SKM-1 (cell line): ENCODE results near the gene PIK3C2B.

Experiments
- DNase-seq: peaks from one replicate; lab custom pipeline; 2025; ENCODE audit not compliant: unreplicated experiment; lab: John Stamatoyannopoulos, UW

The PIK3C2B gene

DNA sequence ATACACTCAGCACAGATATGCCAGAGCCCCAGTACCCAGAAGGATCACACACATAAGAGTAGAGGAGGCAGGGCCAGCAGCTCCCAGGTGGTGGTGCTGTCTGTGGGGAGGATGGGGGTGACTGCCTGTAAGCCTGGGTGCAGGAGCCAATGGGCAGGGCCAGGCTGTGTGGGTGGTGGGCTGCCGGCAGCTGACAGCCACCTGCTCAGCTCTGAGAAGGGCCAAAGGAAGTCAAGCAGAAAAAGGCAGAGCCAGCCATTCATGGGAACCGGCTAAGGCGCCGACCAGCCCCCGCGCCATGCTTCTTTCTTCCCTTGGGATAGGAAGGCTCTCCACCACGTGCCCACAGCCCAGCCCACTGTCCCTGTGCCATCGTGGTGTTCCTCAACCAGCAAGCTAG lies 14.1 kb downstream of the PIK3C2B start:
- DNase-seq, result no peak

DNA sequence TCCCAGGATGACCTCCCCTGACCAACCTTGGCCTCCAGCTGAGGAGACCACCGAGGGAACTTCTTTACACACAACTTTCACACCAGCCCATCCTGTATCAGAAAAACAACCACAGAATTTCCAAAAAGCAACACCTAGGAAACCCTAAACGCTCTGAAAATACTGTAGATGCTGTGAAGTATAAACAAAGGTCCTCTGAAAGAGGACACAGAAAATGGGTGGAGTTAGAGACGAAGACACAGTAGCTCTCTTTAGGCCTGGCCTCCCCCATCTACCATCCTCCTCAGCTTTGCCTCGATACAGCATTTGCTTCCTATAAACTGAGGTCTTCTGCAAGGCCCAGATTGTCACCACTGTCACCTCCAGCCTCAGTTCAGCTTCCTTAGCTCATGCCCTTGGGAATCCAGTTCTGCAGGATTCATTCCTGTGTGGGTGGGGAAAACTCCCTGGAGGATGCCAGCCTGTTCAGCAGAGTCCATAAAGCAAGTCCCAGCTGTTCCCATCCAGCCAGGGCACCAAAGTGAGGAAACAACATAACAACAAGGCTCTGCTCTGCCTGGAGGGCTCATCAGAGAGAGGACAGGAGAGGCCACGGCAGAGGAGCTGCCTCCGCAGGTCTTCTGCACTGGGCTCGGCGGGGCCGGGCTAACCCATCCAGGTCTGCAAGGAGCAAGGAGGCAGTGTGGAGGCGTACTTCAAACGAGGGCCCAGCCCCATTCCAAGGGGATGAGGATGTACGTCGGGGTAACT lies 15.0 kb downstream of the PIK3C2B start:
- DNase-seq, result no peak

DNA sequence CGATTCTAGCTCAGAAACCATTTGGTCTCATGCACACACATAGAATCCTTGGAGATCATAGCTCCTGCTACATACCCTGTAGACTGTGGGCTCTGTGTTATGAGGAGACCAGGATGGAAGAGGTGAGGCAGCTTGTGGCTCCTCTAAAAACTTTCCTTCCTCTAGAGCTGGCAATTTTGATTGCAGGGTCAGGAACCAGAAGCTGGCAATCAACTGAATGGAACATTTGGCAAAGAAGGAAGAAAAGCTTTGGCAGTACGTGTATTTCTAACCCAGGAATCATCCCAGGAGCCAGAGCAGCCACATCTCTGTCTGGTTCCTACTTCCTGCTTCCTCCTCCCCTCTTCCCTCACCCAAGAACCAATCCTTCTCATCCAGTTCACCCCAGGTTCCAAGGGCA lies 15.7 kb downstream of the PIK3C2B start:
- no peak for DNase-seq

DNA sequence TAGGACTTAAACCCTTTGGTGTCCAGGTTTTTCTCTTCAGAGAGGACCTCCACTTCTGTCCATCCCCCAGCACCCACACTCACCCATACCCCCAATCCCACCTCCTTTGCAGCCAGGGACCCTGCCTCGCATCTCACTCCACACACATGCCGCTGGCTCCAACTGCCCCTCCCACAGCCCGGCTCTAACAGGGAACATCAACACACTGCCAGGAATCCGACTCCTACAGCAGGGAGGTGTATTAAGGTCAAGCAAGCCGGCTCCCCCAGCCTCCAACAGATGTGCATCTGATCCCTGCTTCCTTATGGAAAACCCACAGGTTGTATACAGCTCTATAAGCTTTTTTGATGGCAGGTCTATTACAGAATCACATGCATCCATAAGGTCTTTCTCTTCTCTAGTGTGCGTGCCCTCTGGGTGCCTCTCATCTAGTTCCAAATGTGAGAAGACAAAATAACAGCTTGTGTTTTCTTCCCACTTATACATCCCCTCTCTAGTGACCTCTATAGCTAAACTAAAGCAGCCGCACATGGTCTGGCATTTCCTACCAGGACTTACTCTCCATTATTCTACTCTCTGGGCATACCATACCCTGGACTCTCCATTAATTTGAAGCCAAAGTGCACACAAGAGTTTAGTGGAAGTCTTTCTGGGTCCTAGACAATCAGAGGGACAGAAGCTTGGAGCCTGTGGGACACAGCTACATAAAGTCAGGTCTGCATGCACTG lies 16.3 kb downstream of the PIK3C2B start:
- DNase-seq, result no peak

DNA sequence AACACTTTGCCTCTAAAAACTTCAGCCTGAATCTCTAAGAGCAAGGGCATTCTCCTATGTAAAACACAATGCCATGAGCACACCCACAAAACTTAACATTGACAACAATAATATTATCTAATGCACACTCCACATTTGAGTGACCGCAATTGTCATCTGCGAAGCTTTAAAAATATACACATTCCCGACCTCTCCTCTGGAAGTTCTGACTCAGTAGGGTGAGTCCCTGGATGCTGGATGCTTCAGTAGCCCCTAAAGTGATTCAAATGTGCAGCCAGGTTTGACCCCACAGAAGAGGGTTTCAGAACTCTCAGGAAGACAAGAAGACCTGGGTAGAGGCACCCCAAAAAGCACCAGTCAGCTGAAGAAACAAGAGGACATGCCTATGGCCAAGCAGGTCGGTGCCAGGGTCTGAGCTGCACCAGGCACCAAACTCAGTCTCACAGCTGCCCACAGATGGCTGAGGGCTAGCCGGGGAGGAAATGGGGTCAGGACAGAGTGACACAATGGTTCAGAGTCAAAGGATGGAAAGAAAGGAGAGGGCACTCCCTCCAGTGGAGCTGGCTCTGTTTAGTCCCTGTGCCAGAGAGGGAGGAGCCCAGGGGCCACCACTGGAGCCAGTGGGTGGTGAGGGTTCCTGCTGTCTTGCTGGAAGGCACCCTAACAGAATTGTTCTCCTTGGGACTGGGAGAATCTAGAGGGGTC lies 17.4 kb downstream of the PIK3C2B start:
- DNase-seq, result no peak

DNA sequence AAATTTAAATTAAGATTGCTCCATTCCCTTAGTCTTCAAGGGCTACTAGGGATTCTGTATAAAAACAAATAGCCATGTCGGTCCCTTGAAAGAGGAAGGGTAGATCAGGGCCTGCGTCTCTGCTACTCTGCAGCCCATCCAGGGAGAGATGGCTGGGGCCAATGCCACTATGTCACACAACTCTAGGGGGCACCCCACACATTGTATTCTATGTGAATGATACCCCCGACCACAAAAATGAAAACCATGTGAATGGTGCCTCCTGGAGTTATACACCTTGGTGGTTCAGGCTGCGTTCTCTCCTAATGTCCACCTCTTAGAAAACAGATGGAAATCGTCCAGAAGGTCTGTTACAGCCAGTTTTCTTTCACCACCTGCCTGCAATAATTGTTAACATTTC lies 18.0 kb downstream of the PIK3C2B start:
- no peak for DNase-seq

DNA sequence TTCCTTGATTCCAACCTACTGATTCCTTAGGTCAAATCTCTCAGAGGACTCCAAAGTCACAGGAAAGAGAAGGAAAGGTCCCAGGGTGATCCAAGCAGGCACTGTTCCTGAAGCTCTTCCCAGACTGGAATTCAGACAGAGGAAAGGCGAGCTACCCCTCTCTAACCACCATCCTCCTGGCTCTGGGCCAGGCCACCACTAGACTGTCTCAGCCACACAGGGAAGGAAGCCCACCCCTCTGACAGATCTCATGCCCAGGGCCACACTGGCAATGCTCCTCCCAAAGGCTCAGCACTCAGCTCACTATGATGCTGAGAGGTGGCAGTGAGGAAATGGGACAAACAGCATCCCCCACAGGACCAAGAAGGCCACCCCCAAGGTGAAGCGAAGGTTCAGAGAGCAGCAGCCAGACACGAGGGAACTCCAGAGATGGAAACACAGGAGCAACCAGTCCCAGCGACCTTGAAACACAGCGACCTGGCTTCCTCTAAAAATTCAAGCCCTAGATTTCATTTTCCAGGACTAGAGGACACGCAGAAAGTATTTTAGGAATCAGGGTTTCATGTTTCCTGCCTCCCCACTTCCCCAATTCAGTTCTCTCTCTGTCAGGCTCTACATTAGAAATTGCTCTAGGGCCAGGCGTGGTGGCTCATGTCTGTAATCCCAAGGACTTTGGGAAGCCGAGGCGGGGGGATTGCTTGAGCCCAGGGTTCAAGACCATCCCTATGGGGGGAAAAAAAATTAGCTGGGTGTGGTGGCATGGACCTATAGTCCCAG lies 18.8 kb downstream of the PIK3C2B start:
- DNase-seq, result peak; percentile 56

DNA sequence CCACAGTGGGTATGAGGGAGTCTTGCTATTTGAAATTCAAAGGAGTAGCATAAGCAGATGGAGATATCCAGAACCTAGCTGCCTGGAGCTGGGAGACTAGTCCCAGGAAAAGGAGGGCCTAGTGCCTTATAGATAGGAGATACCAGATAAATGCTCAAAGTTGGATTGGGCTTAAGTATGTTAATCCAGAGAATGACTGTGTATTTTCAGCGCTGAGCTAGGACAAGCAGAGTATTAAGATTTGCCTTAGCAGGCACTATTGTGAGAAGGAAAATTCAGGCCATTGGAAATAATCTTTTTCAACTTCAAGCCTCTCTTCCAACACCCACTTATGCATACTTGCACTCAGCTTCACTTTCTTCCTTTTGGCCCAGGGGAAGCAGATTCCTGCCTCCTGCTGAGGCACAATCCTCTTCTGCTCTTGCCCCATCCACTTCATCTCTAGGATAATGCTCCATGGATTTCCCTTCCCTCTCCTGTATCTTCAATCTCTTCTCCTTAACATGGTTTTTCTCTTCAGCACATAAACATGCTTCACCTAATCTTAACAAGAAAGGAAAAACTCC lies 21.1 kb downstream of the PIK3C2B start:
- no peak for DNase-seq

DNA sequence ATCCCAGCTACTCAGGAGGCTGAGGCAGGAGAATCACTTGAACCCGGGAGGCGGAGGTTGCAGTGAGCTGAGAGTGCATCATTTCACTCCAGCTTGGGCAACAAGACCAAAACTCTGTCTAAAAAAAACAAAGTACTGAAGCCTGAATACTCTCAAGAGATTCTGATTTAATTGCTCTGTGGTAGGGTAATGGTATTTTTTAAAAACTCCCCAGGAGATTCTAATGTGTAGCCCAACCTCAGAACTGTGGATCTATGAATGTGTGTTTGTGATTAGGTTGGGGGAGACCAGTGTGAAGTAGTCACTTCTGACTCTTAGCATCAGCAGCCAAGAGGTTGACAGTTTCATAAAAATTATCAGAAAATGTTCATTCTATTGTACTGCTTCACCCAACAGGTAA lies 21.9 kb downstream of the PIK3C2B start:
- no peak for DNase-seq

DNA sequence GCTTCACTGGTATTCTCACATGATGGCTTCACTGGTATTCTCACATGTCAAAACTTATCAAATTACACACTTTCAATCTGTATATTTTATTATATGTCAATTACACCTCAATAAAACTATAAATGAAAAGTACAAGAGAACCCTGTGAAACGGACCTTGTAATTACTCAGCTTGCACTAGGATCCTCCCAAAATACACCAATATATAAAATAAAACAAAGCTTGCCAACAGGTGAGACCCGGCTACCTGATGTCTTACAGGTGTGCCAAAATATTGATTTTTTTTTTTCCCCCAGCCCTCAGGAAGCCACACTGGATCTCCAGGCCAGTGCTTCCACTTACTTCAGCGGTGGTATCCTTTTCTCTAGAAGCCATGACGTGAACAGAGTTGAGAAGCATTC lies 22.9 kb downstream of the PIK3C2B start:
- no peak for DNase-seq

DNA sequence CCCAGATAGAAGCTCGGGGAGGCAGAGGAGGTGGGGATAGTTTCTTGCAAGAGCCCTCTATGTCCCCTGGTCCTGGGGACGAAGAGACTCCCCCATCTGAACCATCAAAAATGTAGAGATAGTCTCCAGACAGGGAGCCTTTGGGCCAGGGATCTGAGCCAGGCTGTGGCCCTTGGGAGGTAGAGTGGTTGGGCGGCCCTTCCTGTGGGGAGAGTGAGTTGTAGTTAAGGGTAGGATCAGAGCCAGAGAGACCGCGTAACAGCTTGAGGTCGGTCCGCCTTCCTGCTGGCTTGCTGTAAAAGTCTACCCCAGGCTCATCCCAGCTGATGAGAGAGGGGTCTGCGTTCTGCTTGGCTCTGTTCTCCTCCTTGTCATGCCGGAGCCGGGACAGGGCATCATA lies 25.3 kb downstream of the PIK3C2B start:
- DNase-seq, result no peak

DNA sequence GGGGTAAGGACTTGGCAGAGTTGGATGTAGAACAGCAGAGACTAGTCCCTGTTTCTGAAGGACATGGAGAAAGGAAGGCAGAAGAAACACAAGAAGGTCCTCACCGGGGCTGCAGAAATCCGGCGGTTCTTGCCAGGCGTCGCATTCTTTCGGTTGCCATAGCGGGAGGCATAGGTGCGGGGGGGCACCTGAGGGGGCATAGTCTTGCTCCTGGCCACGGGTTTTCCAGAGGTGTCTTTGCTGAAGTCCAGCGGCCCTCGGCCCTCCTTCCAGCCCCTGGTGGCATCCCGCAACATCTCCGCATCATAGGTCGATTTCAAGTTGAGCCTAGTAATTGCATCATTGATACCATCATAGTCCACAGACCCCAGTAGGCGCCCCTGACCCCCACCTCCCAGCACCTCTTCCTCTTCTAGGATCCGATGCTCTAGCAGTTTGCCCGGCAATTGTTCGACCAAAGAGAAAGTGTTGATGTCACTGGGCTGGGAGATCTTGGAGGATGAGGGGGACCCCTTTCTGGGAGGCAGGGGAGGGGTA lies 25.8 kb downstream of the PIK3C2B start:
- DNase-seq, result no peak

DNA sequence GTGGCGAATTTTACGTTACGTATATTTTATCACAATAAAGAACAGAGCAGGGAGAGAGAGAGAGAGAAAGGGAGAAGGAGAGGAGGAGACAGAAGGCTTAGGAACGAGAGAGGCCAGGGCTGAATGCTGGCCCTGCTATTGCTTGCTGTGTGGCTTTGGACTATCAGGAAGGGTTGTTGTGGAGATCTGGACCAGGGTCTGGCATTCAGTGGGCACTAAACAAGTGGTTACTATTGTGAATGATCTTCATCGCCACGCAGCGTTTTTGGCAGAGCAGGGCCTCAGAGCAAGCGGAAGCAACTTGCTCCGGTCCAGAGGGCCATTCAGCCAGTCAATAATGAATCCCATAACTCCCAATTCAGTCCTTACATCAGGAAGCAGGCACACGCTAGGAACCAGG lies 26.4 kb downstream of the PIK3C2B start:
- DNase-seq, result no peak

DNA sequence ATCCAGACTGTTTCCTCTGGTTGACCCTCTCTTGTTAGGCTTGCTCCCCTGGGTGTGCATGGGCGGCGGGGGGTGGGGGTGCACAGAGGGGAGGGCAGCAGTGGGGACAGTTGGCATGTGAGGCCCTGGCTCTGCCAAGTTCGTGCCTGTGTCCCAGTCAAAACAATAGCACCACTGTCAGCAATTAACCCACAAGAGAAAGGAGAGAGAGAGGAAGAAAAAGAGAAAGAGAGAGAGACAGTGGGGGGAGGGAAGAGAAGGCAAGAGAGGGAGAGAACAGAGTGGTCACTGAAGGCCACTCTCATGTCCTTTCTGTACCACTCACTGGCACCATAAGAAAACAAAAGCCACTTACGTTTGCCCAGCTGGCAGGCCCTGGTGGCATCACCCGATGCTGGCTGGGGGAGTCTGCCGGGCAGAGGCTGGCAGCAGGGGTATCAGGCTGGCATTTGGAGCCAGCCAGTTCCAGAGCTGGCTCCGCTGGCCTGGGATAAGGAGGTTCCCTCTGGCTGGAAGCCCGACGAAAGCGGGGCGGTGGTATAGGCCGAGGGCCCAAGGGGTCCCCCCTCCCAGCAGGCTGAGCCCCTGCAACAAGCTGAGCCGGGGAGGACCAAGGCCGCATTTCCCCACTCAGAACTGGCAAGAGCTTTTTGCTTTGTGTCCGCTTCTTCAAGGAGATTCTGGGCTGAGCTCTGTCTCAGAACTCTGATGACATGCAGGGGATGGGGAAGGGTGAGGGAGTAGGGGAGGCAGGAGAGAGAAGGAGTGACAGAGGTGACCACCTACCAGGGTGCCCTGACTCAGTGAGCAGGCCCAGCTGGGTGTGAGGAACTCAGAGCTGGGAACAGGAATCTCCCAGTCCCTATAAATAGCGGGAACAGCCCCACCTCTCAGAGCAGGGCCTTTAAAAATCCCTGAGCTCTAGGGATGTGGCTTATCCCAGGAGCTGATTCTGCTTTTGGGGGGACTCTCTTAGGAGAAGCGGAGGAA lies 27.9 kb downstream of the PIK3C2B start:
- no peak for DNase-seq

DNA sequence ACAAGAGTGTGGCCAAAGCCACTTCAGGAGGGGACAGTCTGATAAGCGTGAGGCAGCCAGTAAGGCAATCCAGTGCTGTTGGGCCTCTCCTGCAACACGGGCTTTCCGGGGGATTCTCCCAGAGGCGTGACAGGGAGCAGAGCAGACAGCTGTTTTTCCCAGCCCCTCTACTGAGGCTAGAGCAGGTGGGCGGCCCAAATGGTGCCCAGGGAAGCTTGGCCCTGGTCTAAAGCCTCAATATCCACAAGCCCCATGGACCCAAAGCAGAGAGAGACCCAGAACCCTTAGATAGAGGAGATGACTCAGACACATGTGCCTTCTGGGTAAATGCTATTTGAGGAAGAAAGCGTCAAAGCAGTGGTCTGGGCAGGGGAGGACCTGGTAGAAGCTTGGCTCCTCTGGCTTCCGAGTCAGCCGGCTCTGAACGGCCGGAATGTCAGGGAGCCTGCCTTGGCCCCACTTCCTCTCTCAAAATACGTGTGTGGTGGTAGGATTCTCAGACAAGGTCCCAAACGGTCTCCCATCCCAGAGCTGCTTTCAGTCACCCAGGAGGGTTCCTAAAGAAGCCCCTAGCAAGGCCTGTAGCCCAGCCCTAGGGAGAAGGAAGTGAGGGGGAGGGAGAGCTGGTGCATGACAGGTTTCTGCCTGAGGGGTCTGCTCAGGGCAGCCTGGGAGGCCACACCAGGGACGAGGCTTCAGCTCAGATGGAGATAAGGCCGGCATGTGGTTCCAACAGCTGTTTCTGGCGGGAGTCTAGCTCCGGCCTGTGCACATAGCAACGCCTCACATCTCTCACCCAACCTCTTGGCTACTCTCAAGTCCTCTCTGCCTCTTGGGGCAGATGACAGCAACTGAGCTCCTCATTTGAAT lies 28.8 kb downstream of the PIK3C2B start:
- no peak for DNase-seq

DNA sequence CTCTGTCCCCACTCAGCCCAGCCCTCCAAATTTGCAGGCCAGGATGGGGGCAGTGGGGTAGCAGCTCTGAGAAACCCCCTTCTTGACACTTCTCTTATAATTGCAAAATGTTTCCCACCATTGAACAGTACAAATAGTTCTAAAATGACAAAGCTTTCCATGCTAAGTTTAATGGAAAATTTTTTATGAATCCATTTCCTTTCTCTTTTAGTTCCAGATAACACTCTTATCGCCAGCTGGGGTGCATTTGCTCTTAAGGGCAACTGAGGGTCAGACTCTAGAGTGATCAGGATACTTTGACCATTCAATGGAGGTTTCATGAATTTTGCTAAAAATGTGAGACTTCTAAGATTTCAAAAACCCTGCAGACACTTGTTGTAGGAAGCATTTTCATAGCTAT lies 29.9 kb downstream of the PIK3C2B start:
- DNase-seq, result no peak

DNA sequence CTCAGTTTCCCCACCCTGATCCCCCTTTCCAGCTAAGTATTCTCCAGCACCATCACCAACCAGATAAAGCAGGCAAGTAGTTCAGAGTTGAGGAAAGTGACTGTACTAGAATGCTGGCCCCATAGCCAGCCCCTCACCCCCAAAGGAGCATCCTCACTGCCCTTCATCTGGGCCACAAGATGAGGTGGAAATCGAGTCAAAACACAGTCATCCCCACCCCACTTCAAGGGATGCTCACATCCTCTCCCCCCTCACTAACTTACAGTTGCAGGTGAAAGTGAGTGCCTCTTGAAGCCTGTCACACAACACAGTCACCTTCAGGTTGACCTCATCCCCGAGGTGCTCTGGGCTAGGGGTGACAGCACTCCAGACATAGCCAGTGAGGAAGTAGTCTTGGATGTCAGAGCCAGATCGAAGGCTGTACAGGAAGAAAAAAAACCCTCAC lies 30.4 kb downstream of the PIK3C2B start:
- DNase-seq, result no peak
